NCI-H2171 (cell line): ENCODE results near the gene UCP1.
A peak's percentile ranks its signal among the peaks of the same experiment; 100 is the strongest.
"Not testable (repeated sequence)": the region's sequence is repeated elsewhere in the genome, so short reads cannot be mapped to it uniquely, and the experiment has no call there.

ENCODE experiments used
- DNase-seq: peaks from one replicate; lab custom pipeline; 2025; lab: John Stamatoyannopoulos, UW

UCP1 gene

DNA sequence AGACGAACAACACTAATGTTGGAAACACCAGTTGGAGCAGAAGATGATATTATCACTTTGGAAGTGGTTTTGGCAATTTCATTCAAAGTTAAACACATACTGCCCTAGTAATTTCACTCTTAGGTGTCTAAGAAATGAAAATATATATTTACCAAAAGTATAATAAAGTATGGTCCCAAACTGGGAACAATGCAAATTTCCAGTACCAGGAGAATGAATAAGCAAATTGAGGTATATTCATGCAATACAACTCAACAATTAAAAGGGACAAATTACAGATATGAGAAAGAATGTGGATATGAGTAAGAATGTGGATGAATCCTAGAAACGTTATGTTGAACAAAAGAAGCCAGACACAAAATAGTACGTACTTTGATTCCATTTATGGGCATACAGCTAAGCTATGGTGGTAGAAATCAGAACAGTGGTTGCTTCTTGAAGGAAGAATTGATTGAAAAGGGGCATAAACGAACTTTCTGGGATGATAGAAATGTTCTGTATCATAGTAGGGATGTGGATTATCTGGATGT is 34.7 kb downstream of the UCP1 start:
- DNase-seq = no peak

- DNase-seq = no peak
Measured at GRCh38 chr4:140529434-140529833, 39.3 kb downstream of the UCP1 start.

GRCh38 chr4:140523857-140524742 is 44.7 kb downstream of the UCP1 start, which contains the start of gene ELMOD2:
Gene ELMOD2 (plus strand): TSS chr4:140524168. CDS start chr4:140525429, 1,261 bp downstream.
- DNase-seq = peak; percentile 94

DNA sequence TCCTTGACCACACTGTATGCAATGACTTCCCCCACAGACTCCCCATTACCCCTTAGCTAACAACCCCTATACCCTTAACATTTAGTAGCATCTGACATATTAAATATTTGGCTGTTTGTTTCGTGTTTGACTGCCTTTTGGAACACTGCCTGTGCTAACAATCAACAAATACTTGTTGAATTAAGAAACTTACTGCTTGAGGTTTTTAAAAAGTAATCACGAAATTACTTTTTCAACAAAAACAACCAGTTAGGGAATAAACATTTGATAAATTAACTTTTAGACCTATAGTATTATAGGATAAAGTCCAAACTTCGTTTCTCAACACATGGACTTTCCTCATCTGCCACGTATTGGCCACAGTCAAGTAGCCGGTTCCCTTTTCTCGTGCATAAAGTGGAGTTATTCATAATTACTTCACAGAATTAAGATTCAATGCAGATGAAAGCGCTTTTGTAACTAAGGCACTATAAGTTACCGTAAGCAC is 45.3 kb downstream of the UCP1 start:
- no peak for DNase-seq

DNA sequence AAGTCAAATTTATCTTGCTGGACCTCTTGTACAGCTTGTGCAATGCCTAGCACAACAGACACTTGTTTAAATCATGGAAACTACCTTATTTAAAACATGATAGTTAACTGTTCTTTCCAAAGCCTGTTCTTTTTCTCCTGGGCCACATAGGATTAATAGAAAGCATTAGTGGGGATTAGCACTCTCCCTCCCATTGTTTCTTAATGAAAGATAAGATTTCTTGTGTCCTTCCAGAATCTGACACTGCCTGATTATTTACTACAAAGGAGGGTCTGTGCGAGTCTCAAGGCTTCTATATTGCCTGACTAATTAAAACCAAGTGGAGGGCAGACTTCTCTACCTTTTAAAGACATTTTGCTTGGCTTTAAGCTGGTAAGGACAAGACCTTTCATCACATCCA is 53.3 kb downstream of the UCP1 start:
- no peak for DNase-seq

DNA sequence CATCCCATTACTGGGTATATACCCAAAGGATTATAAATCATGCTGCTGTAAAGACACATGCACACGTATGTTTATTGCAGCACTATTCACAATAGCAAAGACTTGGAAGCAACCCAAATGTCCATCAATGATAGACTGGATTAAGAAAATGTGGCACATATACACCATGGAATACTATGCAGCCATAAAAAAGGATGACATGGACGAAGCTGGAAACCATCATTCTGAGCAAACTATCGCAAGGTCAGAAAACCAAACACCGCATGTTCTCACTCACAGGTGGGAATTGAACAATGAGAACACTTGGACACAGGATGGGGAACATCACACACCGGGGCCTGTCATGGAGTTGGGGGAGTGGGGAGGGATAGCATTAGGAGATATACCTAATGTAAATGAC is 55.0 kb downstream of the UCP1 start:
- not testable (repeated sequence) for DNase-seq
